ENCODE measurements around the gene ZSCAN16.

Gene ZSCAN16

DNA sequence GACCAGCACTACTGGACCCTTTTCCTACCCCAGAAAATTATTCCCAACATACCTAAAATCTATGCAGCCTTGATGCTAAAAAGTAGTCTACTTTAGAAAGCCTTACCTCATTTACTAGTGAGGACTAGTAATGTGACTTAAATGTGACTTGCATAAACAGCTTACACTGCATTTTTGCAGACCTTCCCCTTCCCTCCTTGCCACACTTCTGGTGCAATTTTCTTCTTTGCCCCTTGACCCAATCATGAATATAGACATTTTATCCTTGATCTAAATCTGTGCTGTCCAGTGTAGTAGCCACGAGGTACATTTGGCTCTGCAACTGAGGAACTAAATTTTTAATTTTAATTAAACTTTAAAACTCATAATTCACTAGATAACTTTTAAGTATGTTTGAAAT is 10.3 kb downstream of the ZSCAN16 start:
- no peak for DNase-seq

DNA sequence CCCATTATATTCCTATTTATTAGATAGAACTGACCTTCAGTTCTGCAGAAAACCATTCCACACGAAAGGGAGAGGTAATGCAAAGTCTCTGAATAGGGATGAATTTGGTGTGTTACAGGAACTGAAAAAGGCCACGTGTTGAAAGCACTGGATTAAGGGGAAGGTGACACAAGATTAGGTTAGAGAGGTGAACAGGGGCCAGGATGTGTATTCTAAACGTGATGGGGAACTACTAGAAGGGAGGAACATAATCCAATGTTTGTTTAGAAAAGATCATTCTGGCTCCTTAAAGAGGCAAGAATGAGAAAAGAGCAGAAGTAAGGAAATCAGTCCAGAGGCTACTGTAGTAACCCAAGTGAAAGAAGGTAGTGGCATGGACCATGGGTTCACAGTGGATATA is 11.0 kb downstream of the ZSCAN16 start:
- no peak for DNase-seq

DNA sequence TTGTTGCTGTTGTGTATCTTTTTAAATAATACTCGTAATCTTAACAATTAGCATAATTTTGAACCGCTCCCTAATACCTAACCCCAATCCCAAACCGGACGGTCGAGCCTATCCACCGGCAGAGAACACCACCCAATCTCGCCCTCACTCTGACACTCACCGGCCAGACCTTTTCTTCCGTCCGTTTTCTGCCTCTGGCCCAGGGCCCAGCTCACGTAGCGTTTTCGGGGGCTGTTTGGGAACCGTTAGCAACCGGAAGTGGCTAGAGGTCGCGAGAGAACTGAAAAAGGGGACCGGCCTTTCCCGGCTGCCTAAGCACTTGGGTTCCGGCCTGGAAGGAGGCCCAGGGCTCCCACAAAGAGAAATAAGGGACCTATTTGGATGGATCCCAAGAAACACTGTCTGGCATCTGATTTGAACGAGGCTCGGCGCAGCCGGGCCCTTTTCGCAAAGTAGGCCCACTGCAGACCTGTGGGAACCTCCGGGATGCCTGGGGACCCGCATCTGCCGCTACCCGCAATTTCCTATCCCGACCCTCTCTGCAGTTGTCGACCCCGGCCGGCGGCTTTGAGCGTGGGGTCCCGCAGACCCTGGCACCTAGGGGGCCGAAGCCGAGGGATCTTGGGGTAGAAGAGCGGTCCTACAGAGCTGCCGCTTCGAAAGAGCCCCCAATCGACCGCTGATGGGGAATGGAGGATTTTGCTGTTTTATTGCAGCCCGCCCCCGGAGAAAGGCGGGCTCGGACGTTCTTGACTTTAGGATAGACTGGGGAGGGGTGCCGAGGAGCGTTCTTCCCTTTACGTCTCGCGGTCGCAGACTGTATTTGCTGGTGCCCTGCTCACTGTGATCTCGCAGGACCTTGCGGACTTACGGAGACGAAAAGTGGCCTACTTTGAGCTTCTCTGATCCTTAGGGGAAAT is 12.4 kb downstream of the ZSCAN16 start:
- DNase-seq = peak; percentile 85

DNA sequence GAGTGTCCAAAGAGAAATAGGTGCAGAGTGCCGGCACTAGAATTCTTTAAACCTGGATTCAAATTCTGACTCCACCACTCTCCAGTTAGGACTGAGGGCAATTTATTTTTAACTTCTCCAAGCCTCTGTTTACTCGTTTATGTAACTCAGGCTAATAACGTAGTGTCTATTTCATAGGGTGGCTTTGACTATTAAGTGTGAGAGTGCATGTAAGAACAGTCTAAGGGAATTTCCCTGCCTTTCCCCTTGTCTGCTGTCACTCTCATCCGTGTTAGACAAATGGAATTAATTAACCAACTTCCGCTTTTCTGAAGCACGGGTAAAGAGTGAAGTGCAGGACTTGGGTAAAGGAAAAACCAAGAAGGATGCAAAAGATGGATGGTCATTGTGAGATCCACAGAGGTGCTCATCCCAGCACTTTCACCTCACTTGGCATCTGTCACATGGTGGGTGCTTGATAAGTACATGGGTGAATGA is 13.1 kb downstream of the ZSCAN16 start:
- DNase-seq = no peak

DNA sequence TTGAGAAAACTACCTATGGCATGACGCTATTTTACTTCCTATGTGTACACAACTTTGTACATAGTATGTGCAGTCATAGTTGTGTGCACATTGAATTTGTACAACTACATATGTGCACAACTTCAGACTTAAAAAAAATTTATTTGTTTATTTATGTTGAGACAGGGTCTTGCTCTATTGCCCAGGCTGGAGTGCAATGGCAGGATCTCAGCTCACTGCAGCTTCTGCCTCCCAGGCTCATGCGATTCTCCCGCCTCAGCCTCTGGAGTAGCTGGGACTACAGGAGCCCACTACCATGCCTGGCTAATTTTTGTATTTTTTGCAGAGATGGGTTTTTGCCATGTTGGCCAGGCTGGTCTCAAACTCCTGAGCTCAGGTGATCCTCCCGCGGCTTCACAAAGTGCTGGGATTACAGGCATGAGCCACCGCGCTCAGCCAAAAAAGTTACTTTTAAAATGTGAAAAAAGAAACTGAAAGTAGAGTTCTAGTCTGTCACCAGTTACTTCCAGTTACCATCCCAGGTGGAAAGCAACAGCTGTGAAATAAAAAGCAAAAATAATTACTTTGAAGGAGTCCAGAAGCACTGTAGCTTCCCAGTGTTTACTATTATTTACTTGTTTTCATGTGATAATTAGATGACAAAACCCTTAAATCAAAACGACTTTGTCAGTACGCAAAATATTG is 15.6 kb downstream of the ZSCAN16 start:
- no peak for DNase-seq

DNA sequence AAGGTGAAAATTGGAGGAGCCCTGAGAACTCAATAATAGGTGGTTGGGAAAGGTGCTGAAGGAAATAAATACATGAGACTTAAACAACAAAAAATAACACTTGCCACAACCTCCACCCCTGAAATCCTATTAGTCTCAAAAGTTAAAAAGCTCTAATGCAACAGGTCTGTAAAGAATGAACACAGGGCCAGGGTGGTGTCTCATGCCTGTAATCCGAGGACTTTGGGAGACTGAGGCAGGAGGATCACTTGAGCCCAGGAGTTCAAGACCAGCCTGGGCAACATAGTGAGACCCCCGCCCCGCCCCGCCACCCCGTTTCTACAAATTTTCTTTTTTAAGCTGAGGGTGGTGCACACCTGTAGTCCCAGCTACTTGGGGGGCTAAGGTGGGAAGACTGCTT is 16.2 kb downstream of the ZSCAN16 start:
- no peak for DNase-seq

DNA sequence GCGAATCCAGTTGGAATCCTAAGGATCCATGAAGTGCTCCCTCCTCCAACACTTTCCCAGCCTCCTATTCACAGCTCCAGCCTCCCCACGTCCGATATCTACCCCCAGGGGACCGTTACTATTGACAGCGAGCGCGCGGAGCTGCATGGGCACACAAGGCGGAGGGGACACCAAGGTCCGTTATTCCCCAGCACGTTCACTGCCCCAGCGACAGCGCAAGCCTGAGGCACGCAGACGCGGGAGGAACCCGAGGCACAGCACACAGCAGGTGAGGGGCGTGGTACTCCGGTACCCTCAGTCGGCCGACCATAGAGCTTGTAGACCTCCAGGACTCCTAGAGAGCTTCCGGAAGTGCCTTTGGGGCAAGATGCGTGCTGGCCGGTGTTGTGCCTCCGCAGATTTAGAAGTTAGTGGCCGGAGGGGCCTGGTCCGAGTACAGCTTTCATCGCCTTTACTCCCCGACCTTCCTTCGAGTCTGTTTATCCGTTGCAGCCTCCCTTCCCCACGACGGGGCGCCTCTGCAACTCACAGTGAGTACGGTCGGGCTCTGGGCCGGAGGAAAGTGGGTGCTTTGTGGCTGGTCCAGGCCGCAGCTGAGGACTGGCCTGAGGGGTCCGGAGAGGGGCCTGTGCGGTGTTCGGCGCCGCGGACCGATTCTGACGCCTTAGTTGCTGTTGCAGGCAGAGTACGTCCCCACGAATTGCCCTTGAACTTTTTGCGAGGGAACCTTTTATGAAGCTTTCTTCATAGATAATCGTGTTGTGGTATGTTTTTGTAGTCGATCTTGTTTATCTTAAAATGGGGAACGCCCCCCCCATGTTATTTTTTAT is 17.3 kb downstream of the ZSCAN16 start, which contains the start of gene ZKSCAN8:
Gene ZKSCAN8 (plus strand): TSS at position 384 of the 830 bp plus-strand sequence. CDS start 6,525 bp downstream, outside the sequence.
- DNase-seq = peak; percentile 86

DNA sequence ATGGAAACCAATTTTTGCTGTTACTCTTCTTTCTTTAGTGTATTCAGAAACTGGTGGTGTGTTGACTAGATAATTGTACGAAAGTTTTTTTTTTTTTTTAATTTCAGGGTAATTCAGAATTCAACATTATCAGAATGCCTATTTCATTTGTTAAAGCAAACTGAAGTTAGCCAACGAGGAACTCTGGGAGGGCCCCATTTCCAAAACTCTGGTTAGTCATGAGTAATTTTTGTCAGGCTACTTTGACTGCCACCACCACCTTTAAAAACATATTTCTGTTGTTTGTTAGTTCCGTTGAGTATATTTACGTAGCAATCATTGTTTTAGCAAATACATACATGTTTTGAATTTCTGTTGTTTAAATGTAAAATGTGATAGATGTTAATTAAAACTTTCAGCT is 18.0 kb downstream of the ZSCAN16 start:
- DNase-seq = no peak

DNA sequence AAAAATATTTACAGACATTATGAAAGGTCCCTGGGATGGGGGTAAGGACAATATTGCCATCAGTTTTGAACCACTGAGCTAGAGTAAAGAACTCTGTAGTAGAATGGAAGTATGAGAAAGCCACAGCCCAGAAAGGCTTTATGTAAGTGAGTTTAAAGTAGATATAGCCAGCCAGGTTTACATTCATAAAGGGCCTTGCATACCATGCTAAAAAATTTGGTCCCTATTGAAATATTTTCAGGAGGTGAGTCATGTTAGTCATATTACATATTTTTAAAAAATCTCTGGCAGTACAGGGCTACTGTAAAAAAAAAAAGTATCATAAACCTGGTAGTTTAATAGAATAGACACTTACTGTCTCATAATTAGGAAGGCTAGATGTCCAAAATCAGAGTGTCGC is 20.8 kb downstream of the ZSCAN16 start:
- no peak for DNase-seq

DNA sequence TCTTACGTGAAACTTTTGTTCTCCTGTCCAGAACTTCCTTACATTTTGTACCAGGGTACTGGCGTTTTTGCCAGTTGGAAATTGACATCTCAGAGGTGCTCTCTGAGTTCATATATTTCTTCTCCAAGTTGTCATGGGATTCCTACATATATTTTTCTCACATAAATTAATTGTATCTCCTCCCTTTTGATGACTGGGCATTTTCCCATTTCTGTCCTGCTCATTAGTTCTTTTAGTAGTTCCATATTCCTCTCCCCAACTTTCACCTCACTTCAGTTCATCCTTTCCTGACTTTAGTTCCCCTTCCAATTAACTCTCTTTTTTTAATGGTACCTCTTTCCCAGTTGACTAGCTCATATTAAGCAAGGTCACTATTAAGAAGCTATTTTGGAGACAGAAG is 28.1 kb downstream of the ZSCAN16 start:
- no peak for DNase-seq

DNA sequence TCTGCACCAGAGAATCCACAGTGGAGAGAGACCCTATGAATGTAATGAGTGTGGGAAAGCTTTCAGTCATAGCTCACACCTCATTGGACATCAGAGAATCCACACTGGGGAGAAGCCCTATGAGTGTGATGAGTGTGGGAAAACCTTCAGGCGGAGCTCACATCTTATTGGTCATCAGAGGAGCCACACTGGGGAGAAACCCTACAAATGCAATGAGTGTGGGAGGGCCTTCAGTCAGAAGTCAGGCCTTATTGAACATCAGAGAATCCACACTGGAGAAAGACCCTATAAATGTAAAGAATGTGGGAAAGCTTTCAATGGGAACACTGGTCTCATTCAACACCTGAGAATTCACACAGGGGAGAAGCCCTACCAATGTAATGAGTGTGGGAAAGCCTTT is 29.1 kb downstream of the ZSCAN16 start:
- no peak for DNase-seq

DNA sequence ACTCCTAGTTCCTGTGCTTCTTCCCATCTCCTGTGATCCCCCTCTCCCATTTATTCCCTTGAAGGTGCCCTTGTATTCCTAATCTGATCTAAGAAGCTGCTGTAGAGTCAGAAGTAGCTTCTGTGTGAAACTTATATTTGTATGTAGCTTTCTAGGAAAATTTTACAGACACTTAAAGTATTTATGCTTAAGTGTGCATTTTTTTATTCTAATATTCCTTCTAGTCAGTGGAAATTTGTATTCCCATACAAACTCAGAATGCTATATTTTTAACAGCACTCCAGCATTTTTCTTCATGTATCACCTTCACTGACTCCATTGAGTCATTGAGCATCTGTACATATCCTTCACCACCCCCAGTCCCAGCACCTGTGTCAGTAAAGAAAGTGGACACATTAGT is 29.9 kb downstream of the ZSCAN16 start:
- no peak for DNase-seq

DNA sequence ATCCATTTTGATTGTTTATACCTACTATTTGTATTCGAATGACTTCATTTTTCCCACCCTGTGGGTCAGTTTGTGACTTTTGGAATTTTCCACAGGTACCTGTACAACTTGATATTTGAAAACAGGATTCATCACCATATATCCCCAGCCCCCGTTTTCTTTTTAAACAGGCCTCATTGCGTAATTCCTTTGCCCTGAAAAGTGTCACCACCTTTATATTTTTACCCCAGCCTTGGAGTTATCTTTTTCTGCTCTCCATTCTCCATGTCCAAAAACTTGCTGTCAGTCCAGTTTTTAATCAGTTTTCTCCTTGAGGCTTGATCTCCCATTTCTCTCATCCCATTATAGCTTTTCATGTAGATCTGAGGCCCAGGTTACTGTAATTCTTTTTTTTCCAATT is 33.9 kb downstream of the ZSCAN16 start:
- no peak for DNase-seq

DNA sequence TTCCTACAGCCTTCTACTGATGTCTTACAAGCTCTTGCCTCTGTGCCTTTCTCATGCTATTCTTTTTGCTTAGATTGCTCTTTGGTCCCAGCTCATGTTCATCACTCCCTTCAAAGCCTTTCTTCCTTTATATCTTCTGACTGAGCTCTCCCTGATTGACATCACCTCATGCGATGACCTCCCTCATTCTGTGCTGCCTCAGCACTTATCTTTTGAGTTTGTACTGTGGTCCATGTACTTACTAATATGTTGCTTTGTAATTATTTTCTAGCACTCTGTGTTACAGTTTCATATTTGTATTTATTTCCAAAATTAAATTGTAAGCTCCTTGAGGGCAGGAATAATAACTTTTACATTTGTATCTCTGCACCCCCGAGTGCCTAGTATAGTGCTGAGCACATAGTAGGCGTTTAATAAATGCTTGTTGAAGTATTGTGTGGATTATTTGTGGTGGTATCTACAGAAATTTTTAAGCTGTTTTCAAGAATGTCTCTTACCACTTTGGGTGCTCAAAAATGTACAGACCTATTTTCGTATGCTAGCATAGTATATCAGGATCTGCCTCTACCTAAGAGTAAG is 34.7 kb downstream of the ZSCAN16 start:
- no peak for DNase-seq

DNA sequence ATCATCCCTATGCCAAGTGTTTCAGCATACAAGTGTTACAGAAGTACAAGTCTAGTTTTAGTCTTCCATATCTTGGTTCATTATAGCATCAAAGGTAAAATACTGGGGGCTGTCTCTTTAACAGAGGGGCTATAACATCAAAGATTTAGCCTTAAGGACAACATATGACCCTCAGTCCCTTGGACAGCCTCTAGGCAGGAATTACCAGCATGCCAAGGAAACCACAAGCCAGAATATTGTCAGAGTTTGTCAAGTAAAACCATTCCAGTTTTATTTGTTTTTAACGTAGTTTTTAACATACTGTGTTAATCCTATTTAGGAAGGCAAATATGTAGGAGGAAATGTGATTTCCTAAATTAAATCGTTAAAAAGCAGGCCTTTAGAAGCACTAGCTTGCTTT is 35.8 kb downstream of the ZSCAN16 start:
- DNase-seq = no peak

DNA sequence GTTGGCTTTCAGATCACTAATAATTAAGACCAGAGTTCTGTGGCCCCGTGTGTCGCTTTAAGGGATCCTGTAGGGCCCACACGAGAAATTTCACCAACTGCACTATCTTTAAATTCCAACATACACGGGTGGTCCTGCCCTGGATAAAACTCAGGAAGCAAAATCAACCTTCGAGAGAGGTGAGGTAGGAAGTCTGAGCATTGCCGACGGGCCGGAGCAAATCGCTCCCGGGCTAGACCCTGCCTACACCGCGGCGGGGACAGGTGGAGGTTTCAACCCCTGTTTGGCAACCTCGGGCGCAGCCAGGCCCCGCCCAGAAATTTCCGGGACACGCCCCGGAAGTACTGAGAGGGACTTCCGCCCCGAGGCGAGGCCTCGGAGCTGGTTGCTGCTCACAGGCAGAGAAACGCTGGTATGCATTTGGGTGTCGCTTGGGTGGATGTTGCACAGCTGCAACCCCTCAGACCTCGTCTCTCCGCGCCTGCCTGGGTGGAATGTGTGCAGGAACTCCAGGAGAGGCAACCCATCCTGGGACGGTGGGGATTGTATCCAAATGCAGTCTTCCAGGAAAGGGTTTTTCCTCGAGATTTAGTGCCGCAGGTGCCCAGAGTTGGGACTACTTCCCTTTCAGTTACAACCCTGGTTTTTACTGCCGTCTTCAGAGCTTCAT is 37.1 kb downstream of the ZSCAN16 start:
- DNase-seq = no peak

DNA sequence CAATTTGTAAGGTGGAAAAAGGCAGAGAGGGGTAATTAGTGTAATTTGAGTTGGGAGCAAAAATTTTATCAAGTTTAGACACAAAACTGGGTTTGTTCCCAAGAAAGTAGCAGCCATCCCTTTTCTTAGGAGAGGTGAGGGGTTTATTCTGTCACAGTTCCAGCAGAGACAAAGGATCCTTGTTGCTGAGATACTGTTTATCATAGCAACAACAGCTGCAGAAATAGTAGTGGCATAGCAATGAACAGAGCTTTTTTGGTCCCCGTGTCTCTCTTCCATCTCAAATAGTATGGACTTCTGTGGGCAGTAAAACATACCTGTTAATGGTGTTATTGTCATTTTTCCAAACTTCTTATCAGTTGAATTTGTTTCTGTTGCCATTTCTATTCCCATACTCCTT is 41.2 kb downstream of the ZSCAN16 start:
- no peak for DNase-seq

DNA sequence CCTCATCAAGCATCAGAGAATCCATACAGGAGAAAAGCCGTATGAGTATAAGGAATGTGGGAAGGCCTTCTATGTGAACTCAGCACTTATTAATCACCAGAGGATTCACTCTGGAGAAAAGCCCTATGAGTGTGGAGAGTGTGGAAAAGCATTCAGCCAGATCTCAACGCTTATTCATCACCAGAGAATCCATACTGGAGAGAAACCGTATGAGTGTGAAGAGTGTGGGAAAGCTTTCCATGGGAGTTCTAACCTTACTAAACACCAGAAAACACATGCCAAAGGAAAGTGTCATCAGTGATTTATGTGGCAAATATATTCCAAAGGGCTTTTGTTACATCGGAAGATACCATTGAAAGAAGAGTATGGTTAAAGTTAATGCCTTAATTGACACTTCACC is 42.7 kb downstream of the ZSCAN16 start:
- DNase-seq = no peak

DNA sequence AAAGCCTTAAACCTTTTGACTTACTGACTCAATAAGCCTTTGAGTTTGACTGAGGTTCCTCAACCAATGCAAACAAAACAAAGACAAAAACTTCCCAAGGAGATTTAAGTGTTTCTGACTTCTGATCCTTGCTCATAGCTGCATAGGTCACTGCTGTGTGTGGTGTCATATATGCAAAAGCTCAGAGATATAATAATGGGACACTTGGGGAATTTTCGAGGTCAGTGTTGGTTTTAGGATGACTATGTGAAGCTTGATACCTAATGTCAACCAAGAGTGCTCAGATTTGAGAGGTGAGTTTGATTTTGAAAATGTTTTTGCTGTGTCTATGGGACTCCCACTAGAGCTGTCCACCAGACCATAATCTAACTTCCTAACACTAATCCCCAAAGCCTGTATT is 43.5 kb downstream of the ZSCAN16 start:
- DNase-seq = no peak

DNA sequence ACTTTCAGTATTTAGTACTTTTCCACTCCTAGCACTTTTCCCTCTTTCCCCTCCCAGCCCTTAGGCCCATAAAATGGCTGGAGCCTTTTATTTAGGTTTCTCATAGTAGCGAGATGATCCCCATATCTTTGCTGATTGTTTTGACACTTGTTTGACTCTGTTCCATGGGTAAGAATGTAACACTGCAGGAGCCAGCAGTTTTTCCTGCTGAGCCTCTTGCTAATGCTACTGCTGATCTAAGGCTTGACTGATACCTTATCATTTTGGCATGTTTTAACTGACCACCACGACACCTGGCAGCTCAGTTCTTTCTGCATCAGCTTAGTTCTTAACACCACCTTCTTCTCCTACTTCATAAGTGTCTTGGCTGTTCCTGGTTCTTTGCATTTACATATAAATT is 46.9 kb downstream of the ZSCAN16 start:
- DNase-seq = no peak

DNA sequence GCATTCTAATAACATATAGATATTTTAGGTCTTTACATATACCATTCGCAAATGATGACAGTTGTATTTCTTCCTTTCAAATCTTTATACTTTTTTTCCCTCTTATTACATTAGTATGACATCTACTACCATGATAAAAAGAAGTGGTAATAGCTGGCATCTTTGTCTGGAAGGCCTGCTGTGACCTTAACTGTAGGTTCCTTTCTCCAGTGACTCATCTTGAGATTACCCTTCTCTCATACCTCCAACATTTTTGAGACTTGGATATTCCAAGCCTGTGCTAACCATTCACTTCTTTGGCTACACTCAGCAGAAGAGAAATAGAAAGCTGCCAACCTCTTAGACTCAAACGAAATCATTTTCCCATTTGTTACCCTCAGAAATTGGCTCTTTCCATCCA is 47.6 kb downstream of the ZSCAN16 start:
- DNase-seq = no peak

DNA sequence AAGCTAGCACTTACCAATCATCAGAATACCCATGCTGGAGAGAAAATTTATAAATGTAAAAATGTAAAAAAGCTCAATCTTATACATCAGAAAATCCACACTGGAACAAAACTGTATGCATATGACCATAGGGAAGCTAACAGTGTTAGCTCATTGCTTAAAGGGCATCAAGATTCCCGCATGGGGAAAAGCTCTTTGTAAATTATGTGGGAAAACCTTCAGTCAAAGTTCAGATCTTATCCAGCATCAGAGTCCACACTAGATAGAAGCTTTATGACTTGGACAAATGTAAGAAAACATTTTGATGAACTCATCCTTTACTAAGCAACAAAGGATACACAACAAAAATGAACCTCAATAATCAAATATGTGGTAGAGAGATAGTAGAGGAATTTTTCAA is 52.0 kb downstream of the ZSCAN16 start:
- DNase-seq = no peak

Measured in NCI-H1092 treated with DMSO at 0.1 percent for 48 hours (cell line).